HG02973 (cell line): ENCODE results near the gene PUM1.

Experiments used
- ATAC-seq: cut with Tn5 transposase; IDR thresholded peaks from one replicate; pipeline ENCODE4 v1.9.1; 2021; ENCODE audit warnings: moderate library complexity; ENCODE audit not compliant: unreplicated experiment

Gene PUM1

GRCh38 chr1:30934613-30935012, 130.9 kb downstream of the PUM1 start:
- no peak for ATAC-seq

- no peak for ATAC-seq
Observed at GRCh38 chr1:30933874-30934252, 131.7 kb downstream of the PUM1 start.

- ATAC-seq, result no peak
Observed at GRCh38 chr1:30930631-30931173, 134.8 kb downstream of the PUM1 start.

GRCh38 chr1:30929944-30930525, 135.5 kb downstream of the PUM1 start:
- no peak for ATAC-seq

- ATAC-seq, result no peak
Observed at GRCh38 chr1:30929135-30929889, 136.2 kb downstream of the PUM1 start.

GRCh38 chr1:30928789-30929134, 136.8 kb downstream of the PUM1 start:
- ATAC-seq, result no peak

- no peak for ATAC-seq
Observed at GRCh38 chr1:30928171-30928570, 137.3 kb downstream of the PUM1 start.

- no peak for ATAC-seq
Observed at GRCh38 chr1:30927448-30927847, 138.1 kb downstream of the PUM1 start.

GRCh38 chr1:30923597-30923996, 141.9 kb downstream of the PUM1 start:
- no peak for ATAC-seq

- ATAC-seq, result no peak
Observed at GRCh38 chr1:30920827-30921226, 144.7 kb downstream of the PUM1 start.

- ATAC-seq, result no peak
Observed at GRCh38 chr1:30919025-30919881, 146.3 kb downstream of the PUM1 start.

- ATAC-seq, result no peak
Observed at GRCh38 chr1:30916296-30916695, 149.2 kb downstream of the PUM1 start.

GRCh38 chr1:30915491-30916230, 149.9 kb downstream of the PUM1 start:
- no peak for ATAC-seq

GRCh38 chr1:30914931-30915330, 150.6 kb downstream of the PUM1 start:
- ATAC-seq, result no peak

- no peak for ATAC-seq
Observed at GRCh38 chr1:30914587-30914922, 151.0 kb downstream of the PUM1 start.

GRCh38 chr1:30912913-30913652, 152.4 kb downstream of the PUM1 start:
- no peak for ATAC-seq

- no peak for ATAC-seq
Observed at GRCh38 chr1:30912224-30912623, 153.3 kb downstream of the PUM1 start.

- ATAC-seq, result no peak
Observed at GRCh38 chr1:30911059-30911954, 154.2 kb downstream of the PUM1 start.

GRCh38 chr1:30909365-30910068, 156.0 kb downstream of the PUM1 start:
- ATAC-seq, result no peak
